GM19240 (cell line): Measurements from ENCODE around the gene KCNAB1.

Experiments
- DNase-seq: peaks from one replicate; pipeline ENCODE4 v3.0.0; 2011; ENCODE audit warnings: low spot score; ENCODE audit not compliant: insufficient read length

Gene KCNAB1

GRCh38 chr3:156483961-156484787 is 363.8 kb downstream of the KCNAB1 start:
- no peak for DNase-seq

DNA sequence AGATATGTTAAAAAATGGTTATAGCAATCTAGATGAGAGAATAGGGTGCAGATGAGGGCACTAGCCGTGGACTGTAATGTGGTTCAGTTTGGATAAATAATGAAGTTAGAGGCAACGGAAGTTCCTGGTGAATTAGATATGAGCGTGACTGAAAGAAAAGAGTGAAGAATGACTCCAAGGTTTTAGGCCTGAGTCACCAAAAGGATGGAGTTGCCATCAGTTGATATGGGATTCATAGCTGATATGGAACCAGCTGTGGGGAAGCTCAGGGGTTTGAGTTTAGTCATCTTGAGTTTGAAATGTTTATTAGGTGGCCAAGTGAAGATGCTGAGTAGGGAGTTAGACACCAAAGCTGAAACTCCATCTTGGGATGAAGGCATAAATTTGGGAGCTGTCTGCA is 368.4 kb downstream of the KCNAB1 start:
- DNase-seq = no peak

DNA sequence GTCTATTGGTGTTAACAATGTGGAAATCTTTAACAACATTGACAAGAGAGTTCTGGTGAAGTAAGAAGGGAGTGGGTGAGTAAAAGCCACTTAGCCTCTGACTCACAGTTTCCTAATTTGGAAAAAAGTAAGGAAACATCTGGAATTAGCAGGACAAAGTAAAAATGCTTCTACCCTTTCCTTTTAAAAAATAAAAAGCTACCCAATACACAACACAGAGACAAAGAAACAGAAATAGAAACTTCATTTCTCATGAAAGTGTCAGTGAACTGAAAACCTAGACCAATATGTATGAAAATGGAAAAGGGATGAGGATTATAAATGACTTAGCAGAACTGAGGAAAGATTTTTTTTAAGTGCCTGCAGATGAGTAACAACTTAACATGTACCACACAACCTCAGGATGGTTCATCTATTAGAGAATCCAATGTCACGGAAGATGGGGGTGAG is 369.1 kb downstream of the KCNAB1 start:
- no peak for DNase-seq

DNA sequence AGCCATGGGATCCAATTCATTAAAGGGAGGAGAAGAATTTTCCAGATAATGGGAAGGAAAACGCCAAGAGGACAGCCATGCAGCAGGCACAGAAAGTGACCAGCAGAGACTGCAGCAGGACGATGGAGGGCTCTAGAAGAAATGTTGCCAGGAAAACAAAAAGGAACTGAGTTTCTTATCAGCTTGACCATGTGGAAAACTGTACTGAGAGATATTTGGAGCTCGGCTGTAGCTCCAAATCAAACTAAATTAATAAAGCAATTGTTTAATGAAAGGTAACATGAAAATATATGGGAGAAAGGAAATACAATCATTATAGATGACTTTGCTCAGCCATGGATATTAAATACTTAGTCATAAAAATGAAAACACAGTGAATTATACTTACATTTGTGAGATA is 370.8 kb downstream of the KCNAB1 start:
- no peak for DNase-seq

- no peak for DNase-seq
Observed at GRCh38 chr3:156492801-156493261, 372.5 kb downstream of the KCNAB1 start.

DNA sequence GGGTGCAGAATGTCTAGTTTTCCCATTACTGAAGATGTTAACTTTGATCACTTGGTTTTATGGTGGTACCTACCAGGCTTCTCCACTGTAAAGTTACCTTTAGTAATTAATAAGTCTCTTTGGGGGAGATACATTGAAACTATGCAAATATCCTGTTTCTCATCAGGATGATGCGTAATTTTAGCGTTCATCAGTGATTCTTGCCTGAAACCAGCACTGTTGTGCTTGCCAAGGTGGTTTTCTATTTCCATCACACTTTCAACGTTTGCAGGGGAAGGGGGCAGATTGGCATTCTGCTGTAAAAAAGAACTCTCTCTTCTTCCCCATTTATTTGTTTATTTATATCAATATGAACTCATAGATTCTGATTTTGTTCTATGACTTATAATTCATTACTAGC is 373.5 kb downstream of the KCNAB1 start:
- no peak for DNase-seq

- DNase-seq = no peak
Observed at GRCh38 chr3:156495816-156496215, 375.4 kb downstream of the KCNAB1 start.

DNA sequence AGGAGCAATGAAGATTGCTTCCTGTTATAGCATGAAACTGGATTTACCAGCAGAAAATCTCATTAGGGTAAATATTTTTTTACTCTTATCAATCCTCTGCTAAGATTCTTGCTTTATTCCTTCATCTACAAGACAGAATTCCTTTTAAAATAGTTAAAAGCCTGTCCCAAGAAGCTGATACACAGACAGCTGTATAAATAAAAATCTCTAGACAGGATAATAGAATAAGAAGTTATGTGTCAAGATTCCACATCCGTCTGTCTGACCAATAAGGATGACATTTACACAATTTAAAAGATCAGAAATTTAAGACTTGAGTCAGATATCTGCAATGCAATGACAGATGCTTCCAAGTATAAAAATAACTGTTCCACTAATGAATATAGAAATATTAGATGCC is 376.9 kb downstream of the KCNAB1 start:
- no peak for DNase-seq

DNA sequence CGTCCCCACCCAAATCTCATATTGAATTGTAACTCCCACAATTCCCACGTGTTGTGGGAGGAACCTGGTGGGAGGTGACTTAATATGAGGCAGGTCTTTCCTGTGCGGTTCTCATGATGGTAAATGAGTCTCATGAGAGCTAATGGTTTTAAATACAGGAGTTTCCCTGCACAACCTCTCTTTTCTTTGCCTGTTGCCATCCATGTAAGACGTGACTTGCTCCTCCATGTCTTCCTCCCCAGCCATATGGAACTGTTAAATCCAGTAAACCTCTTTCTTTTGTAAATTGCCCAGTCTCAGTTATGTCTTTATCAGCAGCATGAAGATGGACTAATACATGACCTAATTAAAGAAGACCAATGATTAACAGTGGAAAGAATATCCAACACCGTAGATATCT is 377.9 kb downstream of the KCNAB1 start:
- no peak for DNase-seq

GRCh38 chr3:156507285-156507684 is 386.9 kb downstream of the KCNAB1 start:
- no peak for DNase-seq

DNA sequence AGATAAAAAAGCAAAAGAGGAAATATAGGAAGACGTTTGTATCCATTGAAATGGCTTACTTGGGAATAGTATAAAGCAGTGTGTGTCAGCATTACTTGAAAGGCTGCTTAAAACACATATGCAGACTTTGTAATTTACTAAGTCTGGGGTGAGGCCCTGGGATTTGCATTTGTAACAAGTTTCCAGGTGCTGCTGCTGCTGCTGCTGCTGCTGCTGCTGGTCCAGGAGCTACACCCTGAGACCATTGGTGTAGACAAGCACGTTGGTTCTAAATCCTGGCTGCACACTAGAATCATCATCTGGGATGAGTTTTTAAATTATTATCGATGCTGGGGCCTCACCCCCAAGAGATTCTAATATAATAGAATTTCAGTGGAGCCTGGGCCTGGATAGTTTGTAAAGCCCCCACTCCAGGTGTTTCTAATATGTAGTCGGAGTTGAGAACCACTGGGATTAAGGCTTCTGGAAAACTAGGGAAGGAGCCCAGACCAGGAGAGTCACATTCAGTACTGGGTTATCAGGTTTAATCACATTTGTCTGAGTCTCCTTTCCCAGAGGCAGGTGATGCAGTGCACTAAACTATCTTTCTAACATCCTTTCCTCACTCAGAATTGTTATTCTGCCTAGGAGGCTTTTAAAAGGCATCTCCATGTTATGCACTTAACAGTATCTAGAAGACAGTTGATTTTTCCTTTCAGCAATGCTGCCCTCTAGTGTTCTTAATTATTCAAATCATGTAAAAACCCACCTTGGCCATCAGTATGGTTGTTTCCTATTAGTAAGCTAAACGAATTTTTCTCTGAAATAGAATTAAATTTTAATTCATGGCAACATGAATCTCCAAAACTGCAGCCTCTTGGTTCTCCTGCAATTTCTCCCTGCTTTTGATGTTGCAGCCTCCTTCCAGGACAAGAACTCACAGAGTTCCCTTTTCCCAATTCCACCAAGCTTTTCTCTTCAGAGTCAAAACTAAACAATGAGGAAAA is 389.1 kb downstream of the KCNAB1 start:
- DNase-seq = peak; percentile 21

DNA sequence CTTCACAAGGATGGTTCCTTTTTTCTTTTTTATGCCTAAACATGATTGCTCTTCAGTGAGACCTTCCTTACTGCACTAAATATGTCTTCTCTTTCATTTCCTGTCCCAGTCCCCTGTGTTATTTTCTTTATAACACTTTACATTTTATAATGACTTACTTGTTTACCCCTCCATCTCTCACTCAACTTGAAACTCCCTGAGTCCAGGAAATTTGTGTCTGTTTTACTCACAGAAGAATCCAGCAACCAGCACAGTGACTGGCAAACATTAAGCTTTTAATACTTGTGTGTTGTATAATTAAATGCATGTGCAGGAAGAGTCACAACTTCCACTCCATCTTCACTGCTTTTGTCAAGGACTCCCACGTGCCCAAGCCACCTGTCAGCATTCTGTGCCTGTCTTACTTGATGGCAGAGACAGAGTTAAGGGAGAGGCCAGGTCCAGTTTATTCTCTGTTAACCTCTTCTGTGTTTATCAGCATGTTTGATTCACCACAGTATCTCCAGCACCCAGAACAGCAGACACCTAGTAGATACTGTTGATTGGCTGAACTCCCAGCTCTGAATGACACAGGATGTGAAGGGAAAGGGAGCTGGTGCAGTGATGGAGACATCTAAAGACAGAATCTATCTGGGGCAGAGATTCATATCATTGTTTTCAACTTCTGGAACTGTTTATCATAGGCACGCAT is 391.8 kb downstream of the KCNAB1 start:
- no peak for DNase-seq

DNA sequence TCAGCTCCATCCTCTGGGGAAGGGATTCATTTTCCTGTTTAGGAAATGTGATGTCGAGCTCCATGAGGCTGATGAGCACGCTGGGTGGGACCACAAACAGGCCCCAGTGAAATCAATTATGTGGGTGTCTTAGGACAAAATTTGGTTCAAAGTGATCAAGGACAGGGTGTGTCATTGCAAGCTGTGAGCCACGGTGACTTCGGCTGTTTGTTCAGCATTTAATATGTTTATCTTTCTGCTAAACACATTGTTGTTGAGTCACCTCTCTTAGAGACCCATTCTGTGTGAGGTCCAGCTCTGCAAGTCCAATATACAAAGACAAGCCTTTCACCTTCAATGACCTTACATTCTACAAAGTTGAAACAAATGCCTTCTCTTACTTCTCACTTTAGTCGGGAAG is 393.2 kb downstream of the KCNAB1 start:
- DNase-seq = no peak

DNA sequence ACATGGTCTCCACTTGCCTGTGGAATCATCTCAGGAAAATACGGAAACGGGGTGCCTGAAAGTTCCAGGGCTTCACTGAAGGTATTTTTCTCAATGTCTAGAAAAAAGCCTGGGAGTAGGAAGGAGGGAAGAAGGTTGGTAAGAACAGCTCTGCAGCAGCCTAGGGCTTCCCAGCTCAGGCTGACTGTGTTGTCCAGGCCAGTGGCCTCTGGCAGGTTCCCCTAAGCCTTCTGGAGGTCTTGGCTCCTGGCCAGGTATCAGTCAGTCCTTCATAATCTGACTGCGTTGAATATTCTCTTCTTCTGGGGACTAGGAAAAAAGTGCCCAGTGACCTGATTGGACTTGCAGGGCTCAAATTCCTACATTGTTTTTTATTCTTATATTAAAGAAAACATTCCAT is 395.9 kb downstream of the KCNAB1 start:
- no peak for DNase-seq

DNA sequence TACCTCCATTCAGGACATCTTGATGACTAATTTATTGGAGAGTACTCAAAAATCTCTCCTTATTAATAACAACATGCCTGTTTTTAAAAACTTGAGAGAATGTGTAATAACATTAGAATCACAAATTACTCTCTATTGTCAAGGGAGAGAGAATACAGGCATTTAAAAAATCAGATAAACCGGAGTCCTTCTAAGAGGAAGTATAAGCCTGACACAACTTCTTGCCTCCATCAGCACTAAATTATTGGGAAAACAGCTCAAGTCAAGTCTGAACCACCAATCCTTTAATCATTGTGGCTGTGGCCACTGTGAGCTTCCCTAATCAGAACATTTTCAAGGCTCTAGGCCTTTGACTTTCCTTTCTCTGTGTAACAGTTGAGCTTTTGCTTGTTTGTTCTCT is 396.6 kb downstream of the KCNAB1 start:
- DNase-seq = no peak

DNA sequence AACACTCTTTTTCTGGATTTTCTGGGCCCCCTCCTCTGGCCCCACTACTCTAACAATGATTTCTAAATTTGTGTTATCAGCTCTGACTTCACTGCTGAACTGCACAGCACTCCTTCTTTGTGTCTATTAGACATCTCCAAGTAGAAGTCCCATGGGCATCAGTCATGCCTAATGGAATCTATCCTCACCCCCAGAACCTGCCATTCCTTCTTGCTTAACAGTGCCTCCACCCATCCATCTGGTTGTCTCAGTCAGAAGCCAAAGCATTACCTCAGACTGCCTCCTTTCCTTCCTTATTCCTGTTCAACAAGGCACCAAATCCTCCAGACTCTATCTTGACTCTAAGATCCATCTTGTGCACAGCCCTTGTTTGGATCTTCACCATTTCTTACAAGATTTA is 398.3 kb downstream of the KCNAB1 start:
- no peak for DNase-seq

GRCh38 chr3:156519758-156520162 is 399.4 kb downstream of the KCNAB1 start:
- no peak for DNase-seq

DNA sequence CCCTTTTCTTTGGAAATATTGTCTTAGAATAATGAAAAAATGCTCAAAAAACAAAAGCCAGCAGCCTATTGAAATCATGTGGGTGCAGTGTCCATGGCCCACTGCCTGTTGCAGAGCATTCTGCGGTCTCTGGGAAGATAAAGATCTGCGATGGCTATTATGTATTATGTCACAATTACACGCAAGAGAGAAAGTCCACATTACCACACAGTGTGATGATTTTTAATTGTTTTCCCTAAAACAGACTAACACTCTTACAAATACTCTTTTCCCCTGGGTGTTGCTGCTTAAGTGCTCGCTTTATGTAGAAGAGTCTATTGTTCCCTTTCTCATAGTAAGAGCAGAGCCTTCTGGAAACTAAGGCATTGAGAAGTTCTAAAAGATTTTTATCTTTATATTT is 402.3 kb downstream of the KCNAB1 start:
- DNase-seq = no peak

GRCh38 chr3:156525808-156526207 is 405.4 kb downstream of the KCNAB1 start:
- no peak for DNase-seq

GRCh38 chr3:156527060-156527459 is 406.7 kb downstream of the KCNAB1 start:
- DNase-seq = no peak

DNA sequence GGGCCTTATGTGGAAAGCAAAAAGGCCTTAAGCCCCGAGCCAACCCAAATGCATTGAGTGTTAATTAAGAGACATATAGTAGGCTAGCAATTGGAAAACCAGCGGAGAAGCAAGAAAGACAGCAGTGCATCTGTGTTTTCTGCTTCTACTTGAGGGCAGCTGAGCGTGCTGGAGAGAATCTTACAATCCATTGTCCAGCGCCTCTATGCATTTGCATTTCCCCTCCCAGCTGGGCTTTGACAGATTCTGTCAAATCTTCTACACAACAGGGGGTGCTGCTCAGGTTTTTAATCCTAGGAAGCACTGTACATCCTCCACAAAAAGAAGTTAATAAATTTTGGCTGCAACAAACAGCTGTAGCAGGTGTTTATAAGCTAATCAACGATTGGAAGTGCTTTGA is 410.6 kb downstream of the KCNAB1 start:
- no peak for DNase-seq

GRCh38 chr3:156532730-156533129 is 412.4 kb downstream of the KCNAB1 start:
- no peak for DNase-seq
